Common myeloid progenitor, CD34-positive (primary cell): ENCODE measurements around the gene NXT1. TPM values are rescaled to one million over a fixed set of nuclear protein-coding genes. Genes with fewer than 3 reads are reported as not detected.
A peak's percentile ranks its signal among the peaks of the same experiment; 100 is the strongest.

Experiments
- CTCF ChIA-PET: fragments of 350-600 bp; sonication (Branson Sonifier 250); formaldehyde crosslinking; loops from one replicate; lab custom pipeline; 2021; ENCODE audit warnings: antibody characterized with exemption; lab: Charles Lee
- POLR2A ChIA-PET: fragments of 350-600 bp; sonication (Branson Sonifier 250); formaldehyde crosslinking; loops from one replicate; lab custom pipeline; 2021; ENCODE audit warnings: antibody characterized with exemption; lab: Charles Lee
- DNase-seq, 3 donors: peaks; one replicate each; pipeline versions ENCODE4 v3.0.0 to v3.0.0-alpha.2; 2013
- H3K27ac ChIP-seq, 2 experiments: 1 replicate in 1 of 2; 2 replicates in 1 of 2; pipeline ENCODE4 v1.7.0; 2013; ENCODE audit warnings: inconsistent platforms in 2 of 2, low read length in 2 of 2, mild to moderate bottlenecking in 2 of 2, low read depth in 1 of 2, moderate library complexity in 1 of 2; ENCODE audit not compliant: severe bottlenecking in 2 of 2, insufficient read depth in 1 of 2, poor library complexity in 1 of 2
- H3K27me3 ChIP-seq, 5 experiments: replicated peaks in 2 of 5; 1 replicate in 3 of 5; 2 replicates in 2 of 5; pipeline versions ENCODE4 v1.6.1 to v1.7.0; 2013; ENCODE audit warnings: low read length in 4 of 5, mild to moderate bottlenecking in 2 of 5, moderate library complexity in 2 of 5, inconsistent platforms in 1 of 5; ENCODE audit not compliant: insufficient read depth in 5 of 5, control insufficient read depth in 4 of 5
- H3K36me3 ChIP-seq, 4 experiments: 1 replicate in 2 of 4; 2 replicates in 2 of 4; pipeline versions ENCODE4 v1.6.1 to v1.7.0; 2013; ENCODE audit warnings: low read length in 3 of 4, control low read depth in 1 of 4, mild to moderate bottlenecking in 1 of 4; ENCODE audit not compliant: control insufficient read depth in 4 of 4, insufficient read depth in 4 of 4
- H3K4me1 ChIP-seq, 4 experiments: 1 replicate in 3 of 4; 2 replicates in 1 of 4; pipeline versions ENCODE4 v1.6.1 to v1.7.1; 2013; ENCODE audit warnings: low read length in 3 of 4, mild to moderate bottlenecking in 3 of 4, control low read depth in 1 of 4, inconsistent platforms in 1 of 4, moderate library complexity in 1 of 4; ENCODE audit not compliant: control insufficient read depth in 4 of 4, insufficient read depth in 4 of 4; ENCODE audit errors: control extremely low read depth in 1 of 4
- H3K4me3 ChIP-seq, 7 experiments: 1 replicate in 4 of 7; 2 replicates in 3 of 7; pipeline versions ENCODE4 v1.5.1 to v1.7.0; 2013; ENCODE audit warnings: mild to moderate bottlenecking in 7 of 7, low read length in 6 of 7, moderate library complexity in 6 of 7, inconsistent platforms in 2 of 7, low read depth in 2 of 7, control low read depth in 1 of 7; ENCODE audit not compliant: insufficient read depth in 4 of 7, control insufficient read depth in 1 of 7; ENCODE audit errors: extremely low read depth in 1 of 7
- H3K9me3 ChIP-seq, 5 experiments: 1 replicate in 4 of 5; 2 replicates in 1 of 5; pipeline versions ENCODE4 v1.6.1 to v1.7.1; 2013; ENCODE audit warnings: low read length in 4 of 5, mild to moderate bottlenecking in 2 of 5, inconsistent platforms in 1 of 5, low read depth in 1 of 5, moderate library complexity in 1 of 5; ENCODE audit not compliant: control insufficient read depth in 4 of 5, insufficient read depth in 2 of 5; ENCODE audit errors: control extremely low read depth in 1 of 5
- WGBS: methylation state at CpG from one replicate; pipeline ENCODE4 v1.1.5; 2013; ENCODE audit not compliant: insufficient coverage; 5-methylcytosine and 5-hydroxymethylcytosine counted together
- polyA plus RNA-seq: library from polyadenylated mRNA; unstranded; fragments of 120-200 nt; gene quantifications from one replicate; pipeline ENCODE4 v1.2.1, GENCODE V29; 2013

Gene NXT1
- polyA plus RNA-seq, result 30.3 TPM

DNA sequence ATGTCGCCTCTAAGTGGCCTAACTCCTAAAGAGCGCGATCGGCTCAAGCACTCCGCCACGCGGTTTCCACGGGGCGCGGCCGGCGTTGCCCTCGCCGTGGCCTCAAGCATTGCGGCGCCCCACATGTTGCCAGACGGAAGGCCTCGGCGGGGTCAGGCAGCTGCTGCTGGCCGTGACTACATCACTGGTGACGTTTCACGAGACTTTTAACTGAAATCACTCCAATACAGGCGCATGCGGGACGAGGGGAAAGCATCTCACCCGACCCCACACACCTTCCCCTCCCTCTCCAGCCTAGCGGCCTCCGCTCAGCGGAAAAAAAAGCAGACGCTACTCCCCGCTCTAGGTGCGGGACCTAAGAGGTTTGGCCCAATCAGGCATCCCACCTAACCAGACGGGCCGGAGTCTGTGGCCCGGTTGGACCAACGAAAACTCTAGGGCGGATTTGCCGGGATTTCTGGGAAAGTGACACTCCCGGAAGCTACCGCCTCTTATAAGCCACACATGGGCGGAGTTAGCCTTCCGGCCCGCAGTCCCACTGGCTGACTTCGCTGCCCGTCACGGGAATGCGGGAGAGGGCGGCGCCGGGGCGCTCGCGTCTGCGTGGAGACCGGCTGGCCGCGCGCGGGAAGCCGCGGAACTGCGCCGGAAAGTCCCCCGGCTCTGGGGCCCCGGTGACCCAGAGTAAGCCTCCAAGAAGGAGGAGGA lies at the start of gene NXT1:
NXT1 (plus strand) TSS at position 596 of the 708 bp plus-strand sequence. CDS start 3,251 bp downstream, outside the sequence.
- WGBS, result 0% methylated on average over 58 of the region's 65 CpGs
- peak; percentile 96 to 98 (median 97) for DNase-seq
- Histone ChIP-seq H3K27ac (peak within 1 kb of the TSS; percentile 85 to 90), H3K4me3 (peak within 1 kb of the TSS; percentile 60 to 97 (median 84)), H3K36me3 (peaks cover 0 to 25% (median 17%) of the 10 kb centered on the region in 4 experiments), H3K9me3 (no peaks in the 10 kb centered on the region), H3K4me1 (peaks cover 18 to 29% (median 26%) of the 10 kb centered on the region in 4 experiments), H3K27me3 (no peaks in the 10 kb centered on the region)
- ChIA-PET CTCF (interaction anchor here (0.6 to 3.4 kb wide), 19 partner anchors 9 to 669 kb away, joined by 3 to 36 read pairs (median 4); partner anchors contain the start of genes GZF1 and NAPB), POLR2A (interaction anchor here (1.2 to 2.3 kb wide), 8 partner anchors 8 to 71 kb away, joined by 3 to 17 read pairs (median 6); partner anchors contain the start of genes GZF1 and NAPB)

GRCh38 chr20:23301436-23302050 lies 49.0 kb upstream of the NXT1 start:
- WGBS, result 98% methylated on average over 12 of the region's 12 CpGs
- Histone ChIP-seq H3K4me3 (no peak overlapping the region), H3K27ac (no peak overlapping the region), H3K9me3 (no peaks in the 10 kb centered on the region), H3K27me3 (peaks cover 0 to 5% (median 0%) of the 10 kb centered on the region in 5 experiments), H3K4me1 (no peaks in the 10 kb centered on the region), H3K36me3 (no peaks in the 10 kb centered on the region)
- CTCF ChIA-PET, result interaction anchor here (1.5 kb wide), 1 partner anchor 13 kb away, joined by 3 read pairs; no protein-coding TSS in a partner anchor
- POLR2A ChIA-PET, result no interaction called here
- no peak for DNase-seq

- Histone ChIP-seq H3K4me1 (no peaks in the 10 kb centered on the region), H3K9me3 (no peaks in the 10 kb centered on the region), H3K36me3 (no peaks in the 10 kb centered on the region), H3K4me3 (no peak overlapping the region), H3K27ac (no peak overlapping the region), H3K27me3 (peaks cover 0 to 3% (median 0%) of the 10 kb centered on the region in 5 experiments)
- POLR2A ChIA-PET, result no interaction called here
- no CpG with 5 or more reads among the region's 6 CpGs for WGBS
- no peak for DNase-seq
- CTCF ChIA-PET, result no interaction called here
Measured at GRCh38 chr20:23302386-23302785, 48.2 kb upstream of the NXT1 start.

- POLR2A ChIA-PET, result no interaction called here
- 95% methylated on average over 9 of the region's 9 CpGs for WGBS
- Histone ChIP-seq H3K4me3 (no peak overlapping the region), H3K36me3 (no peaks in the 10 kb centered on the region), H3K27ac (no peak overlapping the region), H3K4me1 (no peaks in the 10 kb centered on the region), H3K9me3 (no peaks in the 10 kb centered on the region), H3K27me3 (peaks cover 0 to 3% (median 0%) of the 10 kb centered on the region in 5 experiments)
- no peak for DNase-seq
- CTCF ChIA-PET, result no interaction called here
Measured at GRCh38 chr20:23302801-23303200, 47.8 kb upstream of the NXT1 start.

- Histone ChIP-seq H3K9me3 (no peaks in the 10 kb centered on the region), H3K4me1 (no peaks in the 10 kb centered on the region), H3K27ac (no peak overlapping the region), H3K36me3 (no peaks in the 10 kb centered on the region), H3K27me3 (peaks cover 0 to 7% (median 0%) of the 10 kb centered on the region in 5 experiments), H3K4me3 (no peak overlapping the region)
- CTCF ChIA-PET, result no interaction called here
- POLR2A ChIA-PET, result no interaction called here
- DNase-seq, result no peak
- WGBS, result 89% methylated on average over 5 of the region's 5 CpGs
Measured at GRCh38 chr20:23303325-23304102, 47.1 kb upstream of the NXT1 start.

DNA sequence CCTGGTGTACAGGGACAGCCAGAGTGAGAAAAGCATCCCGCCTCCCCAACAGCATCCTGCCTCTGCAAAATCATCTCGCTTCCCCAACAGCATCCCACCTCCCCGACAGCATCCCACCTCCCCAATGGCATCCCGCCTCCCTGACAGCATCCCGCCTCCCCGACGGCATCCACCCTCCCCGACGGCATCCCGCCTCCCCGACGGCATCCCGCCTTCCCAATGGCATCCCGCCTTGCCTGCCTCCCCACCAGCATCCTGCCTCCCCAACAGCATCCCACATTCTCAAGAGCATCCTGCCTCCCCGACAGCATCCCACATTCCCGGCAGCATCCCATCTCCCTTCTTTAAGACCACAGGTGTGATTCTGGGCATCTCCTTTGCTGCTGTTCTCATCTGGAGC lies 46.0 kb upstream of the NXT1 start:
- no peak overlapping the region for H3K27ac ChIP-seq
- ChIA-PET CTCF (no interaction called here), POLR2A (no interaction called here)
- WGBS, result 89% methylated on average over 14 of the region's 16 CpGs
- H3K27me3 ChIP-seq, result peaks cover 0 to 7% (median 0%) of the 10 kb centered on the region in 5 experiments
- no peaks in the 10 kb centered on the region for H3K36me3 ChIP-seq
- no peaks in the 10 kb centered on the region for H3K9me3 ChIP-seq
- no peaks in the 10 kb centered on the region for H3K4me1 ChIP-seq
- H3K4me3 ChIP-seq, result no peak overlapping the region
- DNase-seq, result no peak
